ENCODE results near the gene MBP. TPM values are rescaled to one million over a fixed set of nuclear protein-coding genes. Genes with fewer than 3 reads are reported as not detected.
A peak's percentile ranks its signal among the peaks of the same experiment; 100 is the strongest.

Gene MBP
- total and polyA plus RNA-seq, 2 donors from 2014 or later: 15.1 to 61.2 TPM

DNA sequence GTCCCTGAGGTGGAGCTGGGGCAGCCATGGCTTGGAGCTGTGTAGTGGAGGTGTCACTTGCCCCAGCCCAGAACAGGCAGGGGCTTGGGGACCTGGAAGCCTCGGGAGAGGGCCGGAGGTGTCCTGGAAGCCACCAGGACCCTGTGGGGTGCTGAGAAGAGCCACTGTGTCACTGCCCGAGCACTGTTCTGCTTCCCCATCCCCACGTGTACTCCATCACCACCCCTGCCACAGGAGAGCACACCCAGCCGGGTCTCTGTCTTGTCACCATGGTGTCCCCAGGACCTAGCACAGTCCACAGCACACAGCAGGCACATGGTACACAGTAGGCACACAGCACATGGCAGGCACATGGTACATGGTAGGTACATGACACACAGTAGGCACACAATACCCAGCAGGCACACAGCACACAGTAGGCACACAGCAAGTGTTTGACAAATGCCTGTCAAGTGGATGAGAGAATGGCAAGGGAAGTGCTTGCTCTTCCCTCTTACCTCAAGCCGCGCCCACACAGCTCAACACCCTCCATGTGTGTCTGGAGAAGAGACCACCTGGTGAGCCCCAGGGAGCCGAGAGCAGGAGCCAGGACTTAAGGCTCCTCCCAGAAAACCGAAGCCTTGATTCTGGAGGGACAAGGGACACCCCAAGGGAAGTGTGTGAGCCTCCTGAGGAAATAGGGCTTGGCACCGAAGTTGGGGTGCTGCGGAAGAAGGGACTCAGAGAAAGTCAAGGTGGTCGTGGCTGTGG, 13.3 kb downstream of the MBP start:
- Histone ChIP-seq H3K9me3 (ENCODE audit: control insufficient read depth in 2 of 3, insufficient read depth in 1 of 3, low read length in 3 of 3) (no peaks in the 10 kb centered on the region), H3K27ac (ENCODE audit: low read depth in 2 of 2, low read length in 2 of 2) (peak overlapping the region; percentile 14 to 24), H3K4me1 (ENCODE audit: control insufficient read depth in 2 of 3, insufficient read depth in 2 of 3, low read depth in 1 of 3, low read length in 3 of 3) (peaks cover 0 to 43% (median 28%) of the 10 kb centered on the region in 3 donors), H3K27me3 (ENCODE audit: control insufficient read depth, insufficient read depth, low read length) (no peaks in the 10 kb centered on the region), H3K9ac (ENCODE audit: low read length in 3 of 3) (peak overlapping the region in 1 of 3 donors; percentile 59), H3K4me3 (ENCODE audit: low read length in 3 of 3) (no peak overlapping the region), H3K36me3 (ENCODE audit: control insufficient read depth in 2 of 3, insufficient read depth in 3 of 3, low read length in 3 of 3) (peaks cover 0 to 2% (median 0%) of the 10 kb centered on the region in 3 donors)
- no peak for FAIRE-seq
- TF ChIP-seq, protein P1, sequence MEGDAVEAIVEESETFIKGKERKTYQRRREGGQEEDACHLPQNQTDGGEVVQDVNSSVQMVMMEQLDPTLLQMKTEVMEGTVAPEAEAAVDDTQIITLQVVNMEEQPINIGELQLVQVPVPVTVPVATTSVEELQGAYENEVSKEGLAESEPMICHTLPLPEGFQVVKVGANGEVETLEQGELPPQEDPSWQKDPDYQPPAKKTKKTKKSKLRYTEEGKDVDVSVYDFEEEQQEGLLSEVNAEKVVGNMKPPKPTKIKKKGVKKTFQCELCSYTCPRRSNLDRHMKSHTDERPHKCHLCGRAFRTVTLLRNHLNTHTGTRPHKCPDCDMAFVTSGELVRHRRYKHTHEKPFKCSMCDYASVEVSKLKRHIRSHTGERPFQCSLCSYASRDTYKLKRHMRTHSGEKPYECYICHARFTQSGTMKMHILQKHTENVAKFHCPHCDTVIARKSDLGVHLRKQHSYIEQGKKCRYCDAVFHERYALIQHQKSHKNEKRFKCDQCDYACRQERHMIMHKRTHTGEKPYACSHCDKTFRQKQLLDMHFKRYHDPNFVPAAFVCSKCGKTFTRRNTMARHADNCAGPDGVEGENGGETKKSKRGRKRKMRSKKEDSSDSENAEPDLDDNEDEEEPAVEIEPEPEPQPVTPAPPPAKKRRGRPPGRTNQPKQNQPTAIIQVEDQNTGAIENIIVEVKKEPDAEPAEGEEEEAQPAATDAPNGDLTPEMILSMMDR (IDR thresholded peaks at IDR 0.05; ENCODE audit: borderline replicate concordance, extremely low read depth, insufficient read depth): no peak
- intact Hi-C loops (cut with DNase I): no loop called here
- DNase-seq: peak in 2 of 5 donors; percentile 44 to 52

DNA sequence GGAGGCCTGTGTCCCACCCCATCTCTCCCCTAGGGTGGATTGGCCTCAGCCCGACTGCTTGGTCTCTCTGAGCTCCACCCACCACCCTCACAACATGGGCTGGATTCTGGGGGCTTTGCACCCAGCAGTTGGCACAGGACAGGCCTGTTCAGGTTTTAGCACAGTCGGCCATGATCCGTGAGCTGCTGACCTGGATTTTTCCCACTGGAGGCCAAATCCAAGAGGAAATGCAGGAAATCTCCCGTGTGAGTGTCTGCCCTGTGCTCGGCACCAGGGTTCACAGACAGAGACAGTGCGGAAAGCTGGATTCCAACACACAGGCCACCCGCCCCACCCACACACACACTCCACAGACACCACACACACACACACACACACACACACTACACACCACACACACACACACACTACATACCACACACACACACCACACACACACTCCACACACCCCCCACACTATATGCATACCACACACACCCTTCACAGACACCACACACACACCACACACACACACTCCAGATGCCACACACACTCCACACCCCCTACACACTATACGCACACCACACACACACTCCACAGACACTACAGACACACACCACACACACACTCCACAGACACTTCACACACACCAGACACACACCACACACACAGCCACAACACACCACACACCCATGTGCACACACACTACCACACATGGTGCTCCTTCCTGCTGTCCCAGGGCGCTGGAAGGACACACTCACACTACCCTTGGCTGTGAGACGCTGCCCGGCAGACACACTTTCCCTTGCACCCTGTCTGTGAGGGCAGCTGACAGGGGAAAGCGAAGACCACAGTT, 14.1 kb downstream of the MBP start:
- Histone ChIP-seq H3K4me1 (ENCODE audit: control insufficient read depth in 2 of 3, insufficient read depth in 2 of 3, low read depth in 1 of 3, low read length in 3 of 3) (peaks cover 0 to 43% (median 36%) of the 10 kb centered on the region in 3 donors), H3K9me3 (ENCODE audit: control insufficient read depth in 2 of 3, insufficient read depth in 1 of 3, low read length in 3 of 3) (no peaks in the 10 kb centered on the region), H3K36me3 (ENCODE audit: control insufficient read depth in 2 of 3, insufficient read depth in 3 of 3, low read length in 3 of 3) (peaks cover 0 to 2% (median 0%) of the 10 kb centered on the region in 3 donors), H3K27ac (ENCODE audit: low read depth in 2 of 2, low read length in 2 of 2) (peak overlapping the region; percentile 2 to 14), H3K4me3 (ENCODE audit: low read length in 3 of 3) (peak overlapping the region in 1 of 3 donors; percentile 6), H3K9ac (ENCODE audit: low read length in 3 of 3) (peak overlapping the region in 1 of 3 donors; percentile 59), H3K27me3 (ENCODE audit: control insufficient read depth, insufficient read depth, low read length) (no peaks in the 10 kb centered on the region)
- TF ChIP-seq, protein P1 (IDR thresholded peaks at IDR 0.05; ENCODE audit: borderline replicate concordance, extremely low read depth, insufficient read depth): no peak
- FAIRE-seq (no peak), DNase-seq (peak in 2 of 5 donors; percentile 35)
- intact Hi-C loops (cut with DNase I): no loop called here

DNA sequence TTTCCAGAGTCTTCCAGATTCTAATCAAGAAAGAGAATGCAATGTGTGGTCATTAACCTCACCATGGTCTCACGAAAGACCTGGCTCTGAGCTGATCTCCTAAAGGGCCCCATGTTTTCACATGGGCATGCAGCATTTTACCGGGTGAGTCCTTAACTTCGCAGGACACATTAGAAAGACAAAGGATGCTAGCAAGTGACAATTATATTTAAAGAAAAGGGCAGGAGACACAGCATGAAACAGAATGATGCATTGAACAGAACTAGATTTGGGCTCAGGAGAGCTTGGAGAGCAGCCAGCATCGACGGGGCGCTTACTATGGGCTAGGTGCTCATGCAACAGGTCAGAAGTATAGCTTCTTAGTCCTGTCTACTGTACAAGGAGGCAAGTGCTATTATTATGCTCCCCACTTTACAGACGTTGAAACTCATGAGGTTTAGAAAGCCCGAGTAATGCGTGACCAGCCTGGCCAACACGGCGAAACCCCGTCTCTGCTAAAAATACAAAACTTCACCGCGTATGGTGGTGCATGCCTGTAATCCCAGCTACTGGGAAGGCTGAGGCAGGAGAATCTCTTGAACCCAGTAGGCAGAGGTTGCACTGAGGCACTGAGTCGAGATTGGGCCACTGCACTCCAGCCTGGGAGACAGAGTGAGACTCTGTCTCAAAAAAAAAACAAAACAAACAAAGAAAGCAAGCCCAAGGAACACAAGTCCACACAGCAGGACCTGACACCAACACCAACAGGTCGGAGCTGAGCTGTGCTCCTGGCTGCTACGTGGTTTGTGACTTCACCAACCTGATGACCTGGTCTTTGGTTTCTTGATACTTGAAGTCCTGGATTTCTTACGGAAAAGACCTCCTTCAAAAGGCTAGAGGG, 16.1 kb downstream of the MBP start:
- no peak overlapping the region for H3K4me3 ChIP-seq (ENCODE audit: low read length in 3 of 3)
- TF ChIP-seq, protein P1 (IDR thresholded peaks at IDR 0.05; ENCODE audit: borderline replicate concordance, extremely low read depth, insufficient read depth): no peak
- H3K27ac ChIP-seq (ENCODE audit: low read depth in 2 of 2, low read length in 2 of 2): peak overlapping the region; percentile 45 to 93
- H3K36me3 ChIP-seq (ENCODE audit: control insufficient read depth in 2 of 3, insufficient read depth in 3 of 3, low read length in 3 of 3): peaks cover 0 to 2% (median 0%) of the 10 kb centered on the region in 3 donors
- peaks cover 0 to 43% (median 39%) of the 10 kb centered on the region in 3 donors for H3K4me1 ChIP-seq (ENCODE audit: control insufficient read depth in 2 of 3, insufficient read depth in 2 of 3, low read depth in 1 of 3, low read length in 3 of 3)
- H3K27me3 ChIP-seq (ENCODE audit: control insufficient read depth, insufficient read depth, low read length): no peaks in the 10 kb centered on the region
- H3K9me3 ChIP-seq (ENCODE audit: control insufficient read depth in 2 of 3, insufficient read depth in 1 of 3, low read length in 3 of 3): no peaks in the 10 kb centered on the region
- no peak for FAIRE-seq
- intact Hi-C loops (cut with DNase I): no loop called here
- H3K9ac ChIP-seq (ENCODE audit: low read length in 3 of 3): peak overlapping the region in 1 of 3 donors; percentile 9
- peak in 2 of 5 donors; percentile 21 to 35 for DNase-seq
